Measurements from ENCODE around the gene PLN.

The PLN gene

GRCh38 chr6:118606858-118607257 is 58.8 kb downstream of the PLN start:
- no peaks in the 10 kb centered on the region for H4K20me1 ChIP-seq (ENCODE audit: insufficient read depth, low read length)
- no peak overlapping the region for H3K4me3 ChIP-seq (ENCODE audit: low read depth in 1 of 2, low read length in 2 of 2)
- no peak overlapping the region for H3K4me2 ChIP-seq (ENCODE audit: insufficient read depth, low read length)
- peaks cover 8% of the 10 kb centered on the region for H3K9me3 ChIP-seq (ENCODE audit: insufficient read depth, low read length, severe bottlenecking)
- H3K27me3 ChIP-seq (ENCODE audit: insufficient read depth, low read length, poor library complexity), result no peaks in the 10 kb centered on the region
- peaks cover 36% of the 10 kb centered on the region for H3K36me3 ChIP-seq (ENCODE audit: insufficient read depth, low read length)
- H3K79me2 ChIP-seq (ENCODE audit: insufficient read depth, low read length), result peaks cover 92% of the 10 kb centered on the region
- DNase-seq, result no peak
- H2AFZ ChIP-seq (ENCODE audit: low read depth, low read length), result no peak overlapping the region
- H3K9ac ChIP-seq (ENCODE audit: low read depth, low read length), result no peak overlapping the region
- ATAC-seq (ENCODE audit: insufficient read depth, low read depth), result no peak
- peaks cover 13% of the 10 kb centered on the region for H3K4me1 ChIP-seq (ENCODE audit: insufficient read depth, low read length)
- TF ChIP-seq EZH2 (IDR thresholded peaks at IDR 0.05; ENCODE audit: borderline replicate concordance, low read depth, low read length, severe bottlenecking), result no peak
- no peak for TF ChIP-seq CTCF (IDR thresholded peaks at IDR 0.05; ENCODE audit: borderline replicate concordance, extremely low read depth, low read length, poor library complexity, severe bottlenecking)
- no peak overlapping the region for H3K27ac ChIP-seq (ENCODE audit: low read length)

All from DND-41 (cell line).